Measurements from ENCODE around the gene CFAP68.
A peak's percentile ranks its signal among the peaks of the same experiment; 100 is the strongest.

CFAP68 gene, protein sequence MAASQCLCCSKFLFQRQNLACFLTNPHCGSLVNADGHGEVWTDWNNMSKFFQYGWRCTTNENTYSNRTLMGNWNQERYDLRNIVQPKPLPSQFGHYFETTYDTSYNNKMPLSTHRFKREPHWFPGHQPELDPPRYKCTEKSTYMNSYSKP

DNA sequence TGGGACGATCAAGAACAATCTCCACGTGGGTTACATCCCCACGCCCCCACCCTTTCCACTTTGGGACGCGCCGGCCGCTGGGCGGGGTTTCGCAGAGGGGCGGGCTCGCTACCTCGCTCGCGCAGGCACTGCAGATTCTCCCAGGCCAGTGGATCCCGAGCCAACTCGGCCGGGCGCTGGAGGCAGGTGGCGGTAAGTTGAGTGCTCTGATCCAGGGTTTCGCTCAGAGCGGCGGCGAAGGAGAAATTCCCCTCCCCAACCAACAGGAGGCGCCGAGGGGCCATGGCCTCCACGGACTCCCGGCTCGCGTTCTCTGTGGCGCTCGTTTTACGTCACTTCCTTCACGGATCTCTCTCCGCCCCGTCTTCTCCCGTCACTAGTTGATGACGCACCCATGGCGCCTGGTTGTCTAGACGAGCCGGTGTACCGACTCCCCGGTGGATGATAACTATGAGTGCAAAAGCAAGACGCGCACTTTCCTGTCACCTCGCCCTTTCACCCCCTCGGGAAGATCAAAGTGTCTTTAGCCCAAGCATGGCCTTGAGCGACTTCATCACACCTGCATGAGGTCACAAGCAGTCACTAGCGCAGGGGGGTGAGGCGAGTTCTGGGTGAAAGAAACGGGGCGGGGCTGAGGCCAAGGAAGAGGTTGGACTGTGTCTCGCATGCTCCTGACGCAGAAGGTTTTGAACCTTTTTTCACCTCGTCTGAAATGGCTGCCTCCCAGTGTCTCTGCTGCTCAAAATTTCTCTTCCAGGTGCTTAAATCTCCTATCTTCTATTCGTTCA, at the start of gene CFAP68, which contains the start of gene FDXACB1:
CFAP68 (plus strand) TSS at position 693 of the 788 bp plus-strand sequence; CDS start at position 713, 20 bp downstream.
FDXACB1 (minus strand) TSS at position 317 of the 788 bp plus-strand sequence; CDS start at position 284, 33 bp downstream.
- DNase-seq: peak; percentile 96

DNA sequence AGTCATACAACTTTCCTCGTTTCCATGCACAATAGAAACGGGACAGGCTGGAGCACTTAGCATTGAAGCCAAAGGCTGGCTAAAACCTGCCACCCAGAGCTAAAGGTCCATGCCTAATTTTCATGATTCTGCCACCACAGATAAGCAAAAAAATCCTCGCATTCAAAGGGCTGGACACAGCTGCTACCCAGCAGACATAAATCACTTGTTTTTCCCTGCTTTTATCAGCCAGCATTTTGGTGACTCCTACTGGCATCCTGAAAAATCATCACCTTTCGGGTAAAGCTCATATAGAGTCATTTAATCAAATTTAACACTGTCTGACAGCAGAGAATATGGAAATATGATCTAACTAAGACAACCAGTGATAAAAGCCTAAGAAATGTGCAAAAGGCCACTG, 45.8 kb upstream of the CFAP68 start:
- no peak for DNase-seq

DNA sequence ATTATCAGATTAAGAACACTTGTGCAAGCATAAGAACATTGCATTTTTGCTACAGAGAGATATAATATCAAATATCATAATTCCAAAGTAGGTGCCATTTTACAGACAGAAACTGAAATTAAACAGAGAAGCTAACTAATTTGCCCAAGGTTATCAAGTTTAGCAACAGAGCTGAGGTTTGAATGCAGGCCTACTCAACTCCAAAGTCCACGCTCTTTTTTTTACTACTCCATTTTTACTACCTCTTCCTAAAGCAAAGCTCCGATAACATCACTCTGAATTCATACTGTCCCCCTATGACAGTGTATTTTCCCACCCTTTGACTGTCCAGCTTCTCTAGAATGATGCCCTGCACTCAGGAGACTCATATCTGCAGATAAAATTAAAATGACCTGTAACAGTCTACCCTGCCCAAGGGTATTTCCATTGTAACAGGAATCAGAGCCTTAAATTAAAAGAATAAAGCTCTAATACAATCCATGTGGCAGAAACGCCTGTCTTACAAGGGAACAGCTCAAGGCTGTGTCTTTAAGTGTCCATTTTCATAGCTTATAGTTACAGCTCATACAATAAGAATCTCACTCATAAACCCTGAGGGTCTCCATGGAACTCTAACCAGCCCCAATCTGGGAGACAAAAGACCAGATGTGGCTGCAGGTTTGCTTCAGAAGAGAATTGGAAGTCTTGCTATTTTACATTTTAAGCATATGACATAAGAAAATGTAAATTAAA, 44.7 kb upstream of the CFAP68 start:
- no peak for DNase-seq

DNA sequence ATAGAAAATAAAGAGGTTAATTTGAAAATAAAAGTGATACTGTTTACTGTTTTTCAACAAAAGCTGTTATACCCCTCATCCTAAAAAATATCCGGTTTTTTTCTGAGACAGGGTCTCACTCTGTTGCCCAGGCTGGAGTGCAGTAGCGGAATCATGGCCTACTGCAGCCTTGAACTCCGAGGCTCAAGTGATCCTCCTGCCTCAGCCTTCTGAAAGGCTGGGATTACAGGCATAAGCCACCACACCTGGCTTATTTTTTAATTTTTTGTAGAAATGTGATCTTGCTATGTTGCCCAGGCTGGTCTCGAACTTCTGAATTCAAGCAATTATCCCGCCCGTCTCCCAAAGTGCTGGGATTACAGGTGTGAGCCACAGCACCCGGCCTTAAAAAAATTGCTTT, 43.7 kb upstream of the CFAP68 start:
- no peak for DNase-seq

DNA sequence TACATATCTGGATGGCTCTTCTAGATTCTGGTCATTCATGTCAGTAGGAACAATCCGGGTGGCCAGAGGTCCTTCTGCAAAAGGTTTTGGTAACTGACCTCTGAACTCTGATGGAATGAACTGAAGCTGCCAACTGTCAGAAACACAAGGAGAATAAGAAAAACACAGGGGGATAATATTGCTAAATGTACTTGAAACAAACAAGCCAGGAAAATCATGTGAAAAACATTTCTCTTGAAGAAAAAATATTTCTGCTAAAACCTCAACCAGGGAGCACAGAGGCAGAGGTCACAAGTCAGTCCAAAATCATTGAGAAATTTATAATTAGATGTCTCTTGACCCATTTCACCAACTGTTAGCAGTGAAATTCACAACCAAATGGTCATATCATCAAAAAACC, 43.2 kb upstream of the CFAP68 start:
- DNase-seq: no peak

DNA sequence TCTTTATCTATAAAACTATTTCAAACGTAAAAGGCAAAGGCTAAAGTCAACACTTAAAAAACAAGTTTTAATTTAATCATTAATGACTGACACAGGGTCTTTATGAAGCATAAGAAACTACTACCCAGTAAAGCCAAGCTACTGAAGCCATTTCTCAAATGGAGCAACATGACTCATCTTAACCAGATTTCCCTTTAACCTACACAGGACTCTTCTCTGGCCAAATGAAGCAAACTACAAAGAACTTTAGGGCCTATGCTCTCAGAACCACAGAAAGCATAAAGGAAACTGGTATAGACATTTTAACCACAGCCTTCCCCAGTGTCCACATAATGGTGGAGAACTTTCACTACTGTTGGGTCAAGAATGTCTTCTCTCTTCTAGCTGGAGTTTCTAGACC, 42.6 kb upstream of the CFAP68 start:
- no peak for DNase-seq

DNA sequence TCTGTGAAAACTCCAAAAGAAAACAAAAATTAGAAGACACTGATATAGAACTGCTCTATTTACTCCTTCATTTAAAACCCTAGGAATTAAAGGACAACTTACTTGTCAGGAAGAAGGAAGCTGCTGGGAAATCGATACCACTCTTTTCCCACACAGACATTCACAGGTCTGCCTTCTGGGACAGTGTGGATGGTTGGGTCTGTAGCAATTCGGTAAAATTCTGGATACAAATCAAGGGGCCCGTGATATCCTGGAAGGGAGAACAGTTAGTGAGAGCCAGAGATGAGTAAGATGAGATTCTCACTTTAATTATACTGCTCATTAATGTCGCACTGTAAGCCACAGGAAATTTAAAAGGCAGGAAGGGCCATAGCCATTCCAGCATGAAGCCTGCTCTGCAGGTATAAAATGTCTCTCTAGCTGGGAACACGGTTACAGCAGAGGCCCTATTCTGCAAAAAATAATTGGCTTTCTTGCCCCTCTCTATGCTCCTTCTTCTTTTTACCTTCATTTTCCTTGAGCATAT, 41.9 kb upstream of the CFAP68 start:
- DNase-seq: no peak

DNA sequence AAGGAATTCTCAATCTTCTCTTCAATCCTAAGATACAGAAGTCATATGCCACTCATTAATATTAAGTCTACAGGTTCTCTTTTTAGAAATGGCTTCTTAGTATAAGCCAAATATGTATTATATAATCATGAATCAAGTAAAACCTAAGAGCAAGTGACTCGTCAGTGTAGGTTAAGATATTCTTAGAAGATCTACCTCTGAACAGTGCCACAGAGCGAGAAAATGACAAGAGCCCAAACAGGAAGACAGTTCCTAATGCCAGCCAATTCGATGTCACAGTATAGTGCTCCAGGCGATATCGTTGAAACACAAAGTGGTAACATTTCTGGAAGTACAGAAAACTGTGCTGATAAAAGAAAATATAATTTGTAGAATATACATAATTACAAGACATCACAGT, 41.3 kb upstream of the CFAP68 start:
- no peak for DNase-seq

DNA sequence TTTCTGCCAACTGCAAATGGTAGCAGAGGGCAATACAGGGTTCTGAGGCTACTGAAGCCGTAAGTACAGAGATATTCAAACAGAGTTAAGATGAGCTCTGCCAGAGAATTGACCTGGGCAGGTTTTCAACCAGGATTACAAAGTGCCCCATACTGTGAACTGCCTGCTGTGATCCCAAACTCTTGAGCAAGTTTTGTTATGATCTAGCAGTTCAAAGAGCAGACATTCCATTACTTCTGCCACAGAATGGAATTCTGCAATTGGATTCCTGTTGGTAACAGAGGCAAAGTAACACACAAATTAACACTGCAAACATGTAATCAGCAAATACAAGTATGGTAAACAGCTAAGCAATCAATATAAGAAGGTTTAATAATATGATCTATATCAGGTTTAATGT, 39.2 kb upstream of the CFAP68 start:
- no peak for DNase-seq

DNA sequence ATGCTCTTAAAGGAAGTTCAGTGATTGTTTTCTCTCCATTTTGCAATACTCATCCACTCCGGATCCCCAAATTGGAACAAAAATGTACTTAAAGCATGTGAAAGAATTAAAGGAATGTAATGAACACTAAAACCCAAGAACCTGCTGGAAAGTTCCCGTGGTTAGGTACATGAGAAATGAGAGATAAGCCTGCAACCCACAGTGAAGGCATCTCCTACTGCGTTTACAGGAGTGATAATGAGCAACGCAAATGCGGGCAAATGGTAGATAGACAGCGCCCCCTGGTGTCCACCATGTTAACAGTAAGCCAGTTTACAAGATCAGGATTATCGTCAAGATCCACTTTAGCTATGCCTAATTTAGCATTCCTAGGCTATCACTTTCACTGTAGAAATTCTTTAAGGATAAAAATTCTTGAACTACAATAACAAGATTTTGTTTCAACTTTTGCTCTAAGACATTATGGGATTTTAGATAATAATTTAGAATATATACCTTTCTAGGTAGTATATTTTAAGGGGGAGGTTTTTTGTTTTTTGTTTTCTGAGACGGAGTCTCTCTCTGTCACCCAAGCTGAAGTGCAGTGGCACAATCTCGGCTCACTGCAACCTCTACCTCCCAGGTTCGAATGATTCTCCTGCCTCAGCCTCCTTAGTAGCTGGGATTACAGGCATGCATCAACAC, 37.8 kb upstream of the CFAP68 start:
- peak; percentile 81 for DNase-seq

DNA sequence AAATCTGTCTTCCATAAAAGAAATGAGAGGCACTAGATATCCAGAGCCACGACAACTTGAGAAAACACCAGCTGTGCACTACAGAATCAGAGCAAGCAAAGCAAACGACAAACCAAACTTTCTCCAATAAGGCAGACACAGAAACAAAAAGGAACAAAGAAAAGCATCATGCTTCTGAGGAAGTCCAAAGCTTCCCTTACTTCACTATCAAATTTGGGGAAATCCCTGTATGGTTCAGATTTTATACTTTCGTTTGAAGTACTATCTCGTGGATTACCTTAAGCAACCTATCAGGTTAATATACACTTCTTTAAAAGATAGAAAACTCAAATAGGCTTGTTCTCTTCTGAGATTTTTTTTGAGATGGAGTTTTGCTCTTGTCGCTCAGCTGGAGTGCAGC, 35.7 kb upstream of the CFAP68 start:
- DNase-seq: no peak

DNA sequence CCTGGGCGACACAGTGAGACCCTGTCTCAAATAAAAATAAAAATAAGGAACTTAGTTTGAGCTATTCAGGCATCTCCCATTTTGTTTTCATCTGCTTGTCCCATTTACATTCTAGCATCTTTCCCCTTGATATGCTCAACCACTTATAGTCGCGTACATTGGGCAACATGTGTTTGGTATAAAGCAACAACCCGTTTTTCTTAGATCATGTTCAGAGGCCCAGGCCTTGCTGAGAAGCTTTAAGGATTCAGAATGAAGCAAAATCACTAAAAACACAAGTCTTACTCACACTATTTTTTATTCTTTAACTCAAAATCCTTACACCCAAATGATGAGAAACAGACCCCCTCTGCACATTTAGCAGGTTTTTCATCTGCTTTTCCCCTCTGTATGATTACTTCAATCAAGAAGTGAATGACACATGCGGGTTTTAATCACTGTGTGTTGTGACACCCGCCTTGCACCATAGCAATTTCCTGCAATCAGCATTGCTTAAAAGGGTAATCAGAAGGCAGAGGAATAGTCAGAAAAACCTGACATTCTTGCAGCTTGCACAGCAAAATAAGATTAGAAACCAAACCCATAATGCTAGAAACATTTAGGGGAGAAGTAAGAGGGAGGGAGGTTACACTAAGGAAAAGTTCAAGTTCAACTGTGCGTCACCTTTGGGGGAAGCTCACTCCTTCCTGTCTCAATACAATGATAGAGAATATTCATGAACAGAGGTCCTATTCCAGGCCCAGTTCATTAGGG, 33.9 kb upstream of the CFAP68 start:
- DNase-seq: no peak

DNA sequence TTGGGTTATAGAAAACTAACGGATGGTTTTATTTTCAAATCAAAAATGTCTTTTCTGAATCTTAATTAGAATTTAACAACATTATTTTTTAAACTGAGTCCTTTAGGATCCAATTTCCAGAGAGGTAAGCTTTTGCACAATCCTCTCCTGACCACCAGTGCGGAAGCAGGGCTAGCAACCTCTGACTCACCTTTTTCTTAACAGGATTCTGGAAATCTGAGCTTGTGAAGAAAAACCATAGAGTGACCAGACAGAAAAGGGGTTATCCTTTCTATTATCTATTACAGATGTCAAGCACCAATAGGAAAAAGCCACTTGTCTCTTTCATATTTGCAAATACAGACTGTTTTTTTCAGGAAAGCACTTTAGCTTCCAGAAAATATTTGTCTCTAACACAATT, 33.3 kb upstream of the CFAP68 start:
- DNase-seq: no peak

DNA sequence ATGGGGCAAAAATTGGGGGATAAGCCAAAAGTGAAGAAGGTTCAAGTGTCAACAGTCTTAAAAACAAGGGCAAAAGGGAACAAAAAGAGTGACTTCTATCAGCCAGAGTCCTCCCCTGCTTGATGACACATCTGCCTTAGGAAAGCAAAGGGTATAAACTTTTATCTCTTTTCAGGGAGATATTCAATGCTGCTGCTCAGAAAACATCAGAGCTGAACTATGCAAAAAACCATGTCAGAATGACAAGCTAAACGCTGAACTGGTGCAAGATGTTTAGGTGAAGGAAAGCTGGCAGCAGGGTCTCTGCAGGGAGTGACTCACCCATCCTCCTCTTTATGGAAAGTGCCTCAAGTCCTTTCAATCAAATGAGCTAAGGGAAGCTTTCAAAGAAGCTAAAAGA, 32.7 kb upstream of the CFAP68 start:
- no peak for DNase-seq

DNA sequence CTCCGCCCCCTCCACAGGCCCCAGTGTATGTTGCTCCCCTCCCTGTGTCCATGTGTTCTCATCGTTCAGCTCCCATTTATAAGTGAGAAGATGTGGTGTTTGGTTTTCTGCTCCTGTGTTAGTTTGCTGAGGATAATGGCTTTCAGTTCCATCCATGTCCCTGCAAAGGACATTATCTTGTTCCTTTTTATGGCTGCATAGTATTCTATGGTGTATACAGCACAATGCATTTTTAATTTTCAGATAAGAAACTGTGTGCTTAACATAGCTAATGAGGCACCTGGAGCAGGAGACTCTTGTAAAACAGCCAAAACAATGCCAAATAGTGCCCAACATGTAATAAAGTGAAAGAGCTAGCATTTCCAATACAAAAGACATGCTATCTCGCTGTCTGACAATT, 29.7 kb upstream of the CFAP68 start:
- DNase-seq: no peak

DNA sequence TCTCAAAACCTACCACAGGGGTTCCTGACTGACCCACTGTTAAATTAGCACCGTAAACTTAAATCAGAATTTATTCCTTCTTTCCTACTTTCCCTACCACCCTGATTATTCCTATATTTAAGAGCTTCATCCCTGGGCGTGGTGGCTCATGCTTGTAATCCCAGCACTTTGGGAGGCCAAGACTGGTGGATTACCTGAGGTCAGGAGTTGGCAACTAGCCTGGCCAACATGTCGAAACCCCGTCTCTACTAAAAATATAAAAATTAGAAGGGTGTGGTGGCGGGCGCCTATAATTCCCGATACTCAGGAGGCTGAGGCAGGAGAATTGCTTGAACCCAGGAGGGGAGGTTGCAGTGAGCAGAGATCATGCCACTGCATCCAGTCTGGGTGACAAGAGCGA, 28.3 kb upstream of the CFAP68 start:
- DNase-seq: no peak

DNA sequence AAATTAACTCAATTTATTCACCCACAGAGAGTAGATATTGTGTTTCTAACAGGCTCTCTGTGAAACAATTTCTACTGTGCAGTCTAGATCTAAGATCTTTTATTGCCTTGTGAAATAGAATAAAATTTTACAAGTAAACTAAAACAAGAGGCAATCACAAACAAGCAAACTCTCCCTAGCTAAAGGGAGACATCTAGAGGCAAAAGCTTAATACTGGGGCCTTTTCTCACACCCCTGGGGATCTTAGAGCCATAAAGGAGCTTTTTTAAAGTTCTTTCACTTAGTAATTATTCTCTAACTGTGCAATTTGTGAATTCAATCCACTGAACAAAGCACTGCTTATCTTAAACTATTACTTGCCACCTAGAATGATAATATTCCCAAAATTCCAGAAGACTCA, 27.7 kb upstream of the CFAP68 start:
- no peak for DNase-seq

DNA sequence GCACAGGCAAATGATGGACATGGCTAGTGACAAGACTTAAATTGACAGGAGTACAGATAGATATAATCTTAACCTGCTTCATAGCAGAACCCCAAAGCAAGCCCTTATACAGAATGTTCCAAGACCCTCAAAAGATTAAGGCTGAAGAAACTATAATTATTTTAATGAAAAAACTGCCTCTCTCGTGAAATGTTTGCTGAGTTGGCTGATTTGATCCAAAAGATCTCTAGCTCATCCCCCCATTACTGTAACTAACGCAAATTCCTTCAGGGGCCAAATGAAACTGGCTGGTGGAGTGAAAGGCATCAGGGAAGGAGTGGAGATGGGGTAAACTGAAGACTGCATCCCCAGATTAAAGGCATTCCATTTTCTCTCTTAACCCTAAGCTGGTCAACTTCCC, 27.2 kb upstream of the CFAP68 start:
- no peak for DNase-seq

DNA sequence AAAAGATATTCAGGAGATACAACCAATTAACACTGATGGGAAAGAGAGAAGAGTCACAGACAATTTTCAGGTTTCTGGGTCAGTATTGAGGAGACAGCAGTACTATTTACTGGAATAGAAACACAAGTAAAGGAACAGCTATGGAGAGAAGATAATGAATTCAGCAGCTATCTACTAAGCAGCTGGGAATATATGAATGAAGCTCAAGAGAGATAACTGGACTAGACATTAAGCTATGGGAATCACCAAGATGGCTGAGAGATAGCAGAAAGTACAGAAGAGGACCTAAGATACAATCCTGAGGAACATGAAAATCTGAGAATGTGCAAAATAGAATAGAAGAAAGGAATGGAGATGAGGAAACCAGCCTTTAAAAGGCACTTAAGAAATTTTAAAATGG, 23.8 kb upstream of the CFAP68 start:
- DNase-seq: no peak

DNA sequence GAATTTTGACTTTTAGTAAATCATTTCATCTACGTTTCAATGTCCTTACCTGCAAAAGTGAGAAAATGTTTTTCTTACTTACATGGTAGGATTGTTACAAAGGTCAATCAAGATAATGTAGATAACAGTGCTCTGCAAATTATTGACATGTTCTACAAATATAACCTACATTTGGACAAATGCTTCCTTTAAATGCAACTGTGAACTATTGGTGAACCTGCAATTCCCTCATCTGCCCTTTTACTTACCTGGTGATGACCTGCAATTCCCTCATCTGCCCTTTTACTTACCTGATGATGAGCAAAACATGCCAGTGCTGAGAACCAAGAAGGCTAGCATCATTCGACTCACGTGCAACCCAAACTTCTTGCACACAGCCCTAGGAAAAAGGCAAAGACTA, 19.1 kb upstream of the CFAP68 start:
- DNase-seq: no peak

DNA sequence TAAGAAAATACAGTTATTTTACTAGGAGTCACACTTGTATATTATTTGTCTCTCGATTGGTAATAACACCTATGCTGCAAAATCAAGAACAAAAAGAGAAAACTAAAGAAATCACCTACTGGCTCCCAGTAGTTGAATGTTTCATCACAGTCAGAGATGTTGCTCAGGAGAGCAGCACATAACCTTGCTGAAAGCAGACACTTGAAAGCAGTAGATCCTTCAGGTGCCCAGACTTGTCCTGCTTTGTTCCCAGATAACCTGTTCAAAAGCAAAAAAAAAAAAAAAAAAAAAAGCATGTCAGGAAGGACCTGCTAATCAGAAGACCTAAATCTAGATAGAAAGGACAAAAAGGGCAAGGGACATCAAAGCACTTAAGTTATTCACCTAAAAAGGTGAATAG, 9.2 kb upstream of the CFAP68 start:
- DNase-seq: no peak

DNA sequence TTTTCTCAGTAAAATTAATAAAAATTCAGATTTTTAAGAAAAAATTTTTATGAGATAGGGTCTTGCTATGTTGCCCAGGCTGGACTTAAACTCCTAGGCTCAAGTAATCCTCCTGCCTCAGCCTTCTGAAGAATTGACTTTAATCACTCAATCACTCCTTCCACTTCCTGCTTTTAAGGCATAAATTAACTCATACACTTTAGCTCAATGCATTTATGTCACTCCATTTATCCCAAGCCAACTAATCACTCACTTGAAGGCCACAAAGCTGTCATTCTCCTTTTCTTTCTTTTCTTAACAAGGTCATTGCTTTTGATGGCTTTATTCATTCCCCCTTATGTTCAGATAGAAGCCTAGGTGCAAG, 8.8 kb upstream of the CFAP68 start:
- DNase-seq: no peak

Measured in stimulated activated naive CD4-positive, alpha-beta T cell treated with Interleukin-2 at 50 U/mL for 16 hours (primary cell).